AG08396 (cell line): ENCODE data around the gene NDRG3.
"Not testable (repeated sequence)": the region's sequence is repeated elsewhere in the genome, so short reads cannot be mapped to it uniquely, and the experiment has no call there.

ENCODE experiments used
- DNase-seq: peaks from one replicate; pipeline ENCODE4 v3.0.0; 2012; ENCODE audit warnings: low spot score, mixed read lengths

NDRG3 gene

GRCh38 chr20:36687850-36688249 is 58.0 kb downstream of the NDRG3 start:
- DNase-seq, result no peak

- no peak for DNase-seq
Measured at GRCh38 chr20:36686944-36687343, 58.9 kb downstream of the NDRG3 start.

GRCh38 chr20:36686504-36686903 is 59.4 kb downstream of the NDRG3 start:
- DNase-seq, result no peak

GRCh38 chr20:36684747-36685146 is 61.1 kb downstream of the NDRG3 start:
- DNase-seq, result no peak

- no peak for DNase-seq
Measured at GRCh38 chr20:36682311-36682710, 63.6 kb downstream of the NDRG3 start.

DNA sequence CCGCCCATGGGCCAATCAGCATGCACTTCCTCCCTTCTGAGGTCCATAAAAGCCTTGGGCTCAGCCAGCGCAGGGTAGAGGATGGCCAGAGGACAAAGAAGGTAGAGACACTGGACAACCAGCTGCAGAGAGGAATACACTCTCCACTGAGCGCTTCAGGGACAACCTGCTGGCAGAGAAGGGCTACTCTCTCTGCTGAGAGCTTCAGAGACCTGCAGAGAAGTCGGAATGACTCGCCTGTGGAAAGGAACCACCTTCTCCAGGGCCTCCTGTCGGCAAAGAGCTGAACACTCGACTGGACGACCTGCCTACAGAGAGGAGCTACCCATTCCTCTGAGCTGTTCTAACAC is 68.5 kb downstream of the NDRG3 start:
- no peak for DNase-seq

DNA sequence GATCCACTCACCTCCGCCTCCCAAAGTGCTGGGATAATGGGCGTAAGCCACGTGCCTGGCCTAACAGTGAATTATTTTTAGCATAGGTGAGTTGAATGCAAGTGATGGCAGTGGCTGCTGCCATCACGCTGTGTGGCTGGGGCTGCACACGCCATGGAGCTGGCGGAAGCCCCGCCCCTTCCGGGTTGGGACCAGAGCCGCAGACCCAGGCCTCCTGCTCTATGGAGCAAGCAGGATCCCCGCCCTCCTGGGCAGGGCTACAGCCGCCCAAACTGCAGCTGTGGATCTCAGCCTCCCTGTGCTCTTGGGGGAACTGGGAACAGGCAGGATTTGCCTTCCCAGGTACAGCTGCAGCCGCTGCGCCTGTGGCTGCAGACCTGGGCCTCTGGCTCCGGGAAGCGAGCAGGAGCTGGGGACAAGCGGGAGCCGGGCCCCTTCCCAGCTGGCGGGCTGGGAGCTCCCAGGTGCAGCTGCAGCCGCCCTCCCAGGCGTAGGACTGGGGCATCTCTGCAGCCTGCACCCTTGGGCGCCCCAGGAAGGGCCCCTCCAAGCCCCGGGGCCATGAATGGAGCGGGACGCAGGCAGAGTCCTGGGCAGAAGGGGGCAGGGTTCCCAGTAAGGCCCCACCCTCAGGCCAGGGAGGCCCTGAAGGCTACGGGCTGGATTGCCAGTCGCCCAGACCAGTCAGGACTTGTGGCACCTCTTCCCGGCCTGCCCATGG is 69.0 kb downstream of the NDRG3 start:
- no peak for DNase-seq

DNA sequence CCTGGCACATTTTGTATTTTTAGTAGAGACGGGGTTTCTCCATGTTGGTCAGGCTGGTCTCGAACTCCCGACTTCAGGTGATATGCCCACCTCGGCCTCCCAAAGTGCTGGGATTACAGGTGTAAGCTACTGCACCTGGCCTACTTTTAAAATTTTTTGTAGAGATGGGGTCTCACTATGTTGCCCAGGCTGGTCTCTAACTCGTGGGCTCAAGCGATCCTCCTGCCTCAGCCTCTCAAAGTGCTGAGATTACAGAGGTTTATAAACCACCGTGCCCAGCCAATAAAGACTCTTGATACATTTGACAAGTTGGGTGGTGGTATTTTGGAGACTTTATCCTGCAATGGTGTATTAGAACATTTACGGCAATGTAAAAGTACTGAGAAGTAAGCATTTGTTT is 70.3 kb downstream of the NDRG3 start:
- DNase-seq, result not testable (repeated sequence)

GRCh38 chr20:36672991-36673390 is 72.9 kb downstream of the NDRG3 start:
- no peak for DNase-seq

DNA sequence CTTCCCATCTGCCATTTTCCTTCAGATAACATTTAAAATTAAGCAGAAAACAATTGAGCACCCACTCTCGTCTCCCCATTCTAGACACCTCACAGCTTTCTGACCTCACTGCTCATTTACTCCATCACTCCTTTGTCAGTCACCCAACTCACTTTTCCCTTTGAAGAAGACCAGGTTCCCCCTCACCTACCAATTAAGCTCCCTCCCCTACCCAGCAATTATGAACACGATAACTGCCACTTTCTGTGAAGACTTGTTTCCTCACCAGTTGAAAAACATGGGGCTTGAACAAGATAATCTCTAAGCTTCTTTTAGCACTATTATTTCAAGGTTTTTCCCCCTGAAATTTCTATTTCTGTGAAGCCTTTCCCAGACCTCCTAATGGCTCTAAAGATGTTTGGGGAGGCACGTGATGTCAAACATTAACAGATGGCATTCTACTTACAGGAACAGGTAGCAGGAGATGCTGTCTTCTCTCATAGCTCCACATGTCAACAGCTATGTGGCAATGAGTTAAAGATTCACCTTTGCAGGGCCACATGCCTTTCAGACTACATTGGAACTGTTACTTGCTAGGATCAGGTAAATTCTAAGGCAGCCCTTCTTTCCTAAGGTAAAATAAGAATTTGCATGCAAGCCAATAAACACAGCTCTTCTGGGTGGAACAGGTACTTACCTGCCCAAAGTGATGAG is 75.1 kb downstream of the NDRG3 start:
- DNase-seq, result no peak

- no peak for DNase-seq
Measured at GRCh38 chr20:36666181-36666740, 79.6 kb downstream of the NDRG3 start.

GRCh38 chr20:36663031-36663430 is 82.9 kb downstream of the NDRG3 start:
- DNase-seq, result no peak

GRCh38 chr20:36658300-36658699 is 87.6 kb downstream of the NDRG3 start:
- no peak for DNase-seq

DNA sequence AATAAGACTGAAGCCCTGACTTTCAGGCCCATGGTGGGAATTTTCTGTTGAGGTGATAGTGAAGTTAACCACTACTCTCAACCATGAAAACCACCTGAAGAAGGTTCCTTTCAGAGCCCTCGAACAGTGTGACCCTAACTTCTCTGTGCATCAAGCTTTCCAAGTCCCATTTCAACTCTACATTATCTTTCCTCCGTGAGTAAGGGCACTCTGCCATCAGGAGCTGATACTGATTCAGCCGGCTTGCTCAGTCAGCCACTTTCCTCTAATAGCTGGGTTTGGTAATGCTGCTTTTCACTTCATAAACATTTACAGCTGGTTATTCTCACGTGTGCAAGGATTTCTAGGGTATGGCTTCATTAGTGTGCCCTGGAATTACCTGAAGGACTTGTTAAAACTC is 89.2 kb downstream of the NDRG3 start:
- DNase-seq, result no peak

DNA sequence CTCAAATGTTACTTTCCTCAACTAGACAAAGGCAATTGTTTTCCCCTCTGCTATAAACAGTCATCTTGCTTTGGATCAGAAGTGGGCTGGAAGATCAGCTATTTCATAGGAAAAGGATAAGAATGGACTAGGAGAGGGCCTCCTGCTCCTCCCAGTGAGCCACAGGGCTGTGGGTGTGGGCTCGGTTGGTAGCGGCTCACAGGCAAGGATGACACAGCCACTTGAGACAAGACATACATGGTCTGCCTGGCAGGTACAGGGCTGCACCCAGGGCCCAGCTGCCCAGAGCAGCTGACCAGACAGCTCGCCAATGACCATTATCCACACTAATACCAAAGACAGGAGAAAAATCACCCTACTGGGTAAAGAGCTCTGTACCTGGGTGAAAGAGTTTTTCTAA is 90.9 kb downstream of the NDRG3 start:
- no peak for DNase-seq

DNA sequence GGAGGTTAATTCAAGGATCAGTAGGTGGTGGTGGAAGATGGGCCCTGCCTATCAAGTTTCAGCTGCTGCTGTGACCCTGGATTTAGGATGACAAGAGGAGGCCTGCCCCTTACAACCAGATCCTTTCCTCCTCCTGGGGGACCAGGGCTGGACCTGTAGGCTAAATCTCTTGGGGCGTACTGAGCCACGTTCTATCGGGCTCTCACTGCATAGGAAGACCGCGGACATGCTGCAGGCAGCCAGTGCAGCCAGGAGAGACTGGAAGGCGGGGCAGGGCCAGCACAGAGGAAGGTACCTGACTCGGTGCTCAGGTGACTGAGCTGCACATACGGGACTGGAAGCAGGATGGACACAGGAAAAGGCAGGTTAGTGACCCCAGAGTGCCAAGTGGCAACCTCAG is 91.4 kb downstream of the NDRG3 start:
- no peak for DNase-seq

DNA sequence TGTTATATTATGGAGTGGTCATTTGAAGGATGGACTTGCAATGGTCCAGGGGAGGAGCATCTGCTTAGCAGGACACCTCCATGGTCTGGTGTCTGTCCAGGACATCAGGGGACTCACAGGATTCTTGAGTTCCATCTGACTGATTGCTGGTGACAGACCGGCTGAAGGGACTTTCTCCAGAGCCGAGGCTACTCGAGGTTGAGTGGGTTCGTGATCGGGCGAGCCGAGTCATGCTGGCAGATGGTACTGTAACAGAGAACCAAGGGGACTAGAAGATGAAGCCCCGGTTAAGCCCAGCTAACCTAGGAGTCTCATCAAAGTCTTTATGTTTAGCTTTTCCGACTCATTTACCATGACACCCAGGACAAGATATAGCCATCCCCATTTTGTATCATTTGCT is 92.4 kb downstream of the NDRG3 start:
- no peak for DNase-seq

DNA sequence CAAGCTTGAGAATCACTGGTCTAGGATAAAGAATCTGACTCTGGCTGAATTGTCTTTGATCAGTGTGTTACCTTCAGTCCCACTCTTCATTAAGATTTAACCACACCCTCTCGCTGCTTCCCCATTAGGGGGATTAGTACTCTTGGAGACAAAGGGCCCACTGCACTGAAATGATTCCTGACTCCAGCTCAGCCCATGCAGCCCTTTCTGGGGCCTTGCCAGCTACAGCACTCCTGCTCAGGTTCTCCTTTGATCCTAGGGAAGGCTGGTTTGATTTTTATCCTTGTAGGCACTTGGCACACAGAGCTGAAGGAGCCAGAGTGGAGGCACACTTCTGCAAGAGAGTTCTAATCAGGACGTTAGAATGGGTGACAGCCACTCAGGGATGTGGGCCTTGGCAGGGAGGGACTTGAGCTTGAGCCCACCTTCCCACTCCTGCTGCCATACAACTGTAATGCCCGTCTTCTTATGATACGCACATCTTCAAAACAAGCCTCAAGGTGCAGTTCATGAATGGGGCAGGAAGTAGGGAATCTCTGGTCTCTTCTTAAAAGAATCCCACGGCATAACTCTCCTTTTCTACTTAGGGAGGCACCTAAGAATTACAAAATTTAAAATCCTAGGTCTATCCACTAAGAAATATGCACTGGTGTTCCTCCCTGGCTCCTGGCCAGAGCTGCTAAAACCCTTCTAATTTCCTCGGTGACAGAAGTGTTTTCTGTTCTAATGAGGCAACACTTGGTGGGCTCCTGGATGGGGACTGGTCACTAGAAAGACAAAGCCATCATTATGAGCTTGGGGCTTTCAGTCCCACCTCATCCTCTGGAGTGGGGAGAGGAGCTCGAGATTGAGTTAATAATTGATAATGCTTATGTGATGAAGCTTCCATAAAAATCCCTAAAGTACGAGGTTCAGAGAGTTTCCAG is 98.4 kb downstream of the NDRG3 start:
- DNase-seq, result no peak

- DNase-seq, result no peak
Measured at GRCh38 chr20:36646678-36647077, 99.2 kb downstream of the NDRG3 start.

DNA sequence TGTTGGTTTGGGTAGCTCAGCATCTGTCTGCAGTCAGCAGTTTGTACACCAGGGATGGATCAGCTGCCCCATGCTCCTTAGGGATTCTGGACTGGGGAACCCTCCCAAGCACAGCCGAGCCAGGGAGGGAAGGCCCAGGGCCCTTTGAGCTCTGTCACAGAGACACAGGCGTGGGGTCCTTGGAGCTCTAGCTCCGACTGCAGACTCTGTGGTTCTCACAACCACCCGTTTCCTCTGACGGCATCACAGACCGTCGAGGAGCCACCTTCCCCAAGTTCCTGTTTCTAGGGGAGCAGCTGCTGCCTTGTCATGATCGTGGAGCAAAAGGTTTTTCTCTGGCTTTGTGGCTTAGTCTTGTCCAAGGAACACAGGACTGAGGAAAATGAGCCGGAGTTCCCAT is 99.9 kb downstream of the NDRG3 start, which contains the start of gene SLA2:
SLA2 (minus strand) TSS at position 199 of the 400 bp plus-strand sequence. CDS start 4,861 bp downstream, outside the sequence.
- DNase-seq, result no peak

DNA sequence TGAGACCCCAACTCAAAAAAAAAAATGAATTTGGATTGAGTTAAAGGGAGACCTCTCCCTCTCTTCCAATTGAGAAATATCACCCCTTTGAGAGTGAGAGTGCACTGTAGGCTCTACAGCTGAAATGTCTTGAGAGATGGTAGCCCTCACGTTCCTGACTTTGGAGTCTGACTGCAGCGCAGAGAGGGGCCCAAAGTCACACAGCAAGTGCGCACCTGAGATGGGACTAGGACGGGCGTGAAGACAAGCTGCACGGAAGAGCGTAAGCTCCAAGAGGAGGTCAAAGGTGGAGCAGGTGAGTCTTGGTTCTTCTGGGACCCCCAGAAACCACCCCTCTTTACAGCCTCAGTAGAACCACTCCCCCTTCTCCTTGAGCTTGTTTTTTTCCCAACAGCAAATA is 100.5 kb downstream of the NDRG3 start:
- DNase-seq, result no peak

GRCh38 chr20:36644706-36645095 is 101.2 kb downstream of the NDRG3 start:
- DNase-seq, result no peak
